ENCODE results near the gene ENTPD7. TPM values are rescaled to one million over a fixed set of nuclear protein-coding genes. Genes with fewer than 3 reads are reported as not detected.

The ENTPD7 gene
- total and polyA plus RNA-seq, 9 of the 15 experiments (the other 6 are each of a cell fraction or from before 2014, with no cell fraction given) = 1.4 to 13.9 (median 8.5) TPM

DNA sequence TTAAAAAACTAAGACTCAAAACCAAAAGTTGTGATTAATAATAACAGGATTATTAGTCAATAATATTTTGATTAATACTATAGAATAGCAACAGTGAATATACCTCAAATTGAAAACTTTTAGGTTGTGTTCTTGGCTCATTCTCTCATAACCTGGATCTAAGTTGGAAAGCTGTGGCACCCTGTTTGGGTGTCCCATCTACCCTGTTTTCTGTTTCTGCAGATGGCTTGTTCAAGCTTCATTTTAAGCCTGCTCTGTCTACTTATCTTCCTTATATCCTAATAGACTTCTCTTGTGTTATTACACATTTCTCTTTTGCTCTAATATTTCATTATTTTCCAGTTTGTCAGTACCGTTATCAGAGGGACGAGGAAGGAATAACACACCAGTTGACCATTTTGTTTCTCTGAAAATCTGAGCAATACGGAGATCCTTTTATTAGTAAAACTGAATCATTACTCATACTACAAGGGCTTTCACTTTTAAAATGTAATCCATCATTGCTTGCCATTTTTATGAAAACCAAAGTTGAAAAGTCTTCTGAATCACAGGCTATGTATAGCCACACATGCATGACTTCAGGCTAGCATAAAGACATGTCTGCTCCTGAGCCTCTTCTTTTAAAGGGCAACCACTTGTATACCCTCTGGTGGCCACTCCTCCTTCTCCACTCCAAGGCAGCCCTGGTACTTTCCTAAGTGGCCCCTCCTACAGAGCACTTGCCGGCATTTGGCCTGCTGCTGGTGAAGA, 50.3 kb downstream of the ENTPD7 start:
- no peaks in the 10 kb centered on the region for H3K27me3 ChIP-seq (ENCODE audit: control insufficient read depth in 2 of 2, insufficient read depth in 2 of 2, low read length in 2 of 2)
- in situ Hi-C loops (cut with MboI) = loop anchor here (5.0 to 25.0 kb wide), 3 partner anchors 92 to 272 kb away; partner anchors contain the start of gene GOT1
- DNase-seq (ENCODE audit: extremely low read depth in 1 of 4, low spot score in 3 of 4) (peak; percentile 8 to 30 (median 11)), FAIRE-seq (no peak), ATAC-seq (peak; percentile 87)
- intact Hi-C loops (cut with micrococcal nuclease) = loop anchor here (2.0 to 10.0 kb wide), 2 partner anchors 149 to 275 kb away; partner anchors contain the start of gene GOT1
- no peaks in the 10 kb centered on the region for H3K79me2 ChIP-seq (ENCODE audit: control insufficient read depth, insufficient read depth, low read length)
- H3K9me1 ChIP-seq (ENCODE audit: control insufficient read depth, insufficient read depth, low read length) = no peaks in the 10 kb centered on the region
- H3K4me3 ChIP-seq = no peak overlapping the region
- CTCF ChIA-PET (ENCODE audit: low intra/inter-chr PET ratio) = no interaction called here
- peak overlapping the region in 1 of 2 experiments; percentile 33; a peak in 1 of 4 replicates for H3K9ac ChIP-seq (ENCODE audit: insufficient read depth in 1 of 2, low read depth in 2 of 2, low read length in 2 of 2)
- BruUV-seq (replicated peaks) = no TSS peak
- H3K27ac ChIP-seq (ENCODE audit: extremely low read depth, low read depth, low read length) = peak overlapping the region; percentile 85
- POLR2A ChIA-PET = interaction anchor here (0.6 to 0.7 kb wide), 2 partner anchors 147 to 204 kb away, joined by 3 read pairs; no protein-coding TSS in a partner anchor
- H3K9me3 ChIP-seq (replicated peaks; ENCODE audit: control insufficient read depth, insufficient read depth, low read depth, low read length) = no peaks in the 10 kb centered on the region
- H3K4me2 ChIP-seq (ENCODE audit: insufficient read depth, low read length) = no peak overlapping the region
- H3K4me1 ChIP-seq (replicated peaks in 1 of 2; ENCODE audit: control insufficient read depth in 2 of 2, insufficient read depth in 2 of 2, low read length in 2 of 2) = peaks cover 0 to 31% of the 10 kb centered on the region in 2 experiments; a peak in 3 of 5 replicates
- WGBS (ENCODE audit: insufficient coverage, low coverage, missing lambda C conversion rate) = 34% methylated on average over 4 of the region's 4 CpGs
- peaks cover 47% of the 10 kb centered on the region; the same call in 2 of the 3 replicates for H3K36me3 ChIP-seq (ENCODE audit: control insufficient read depth, insufficient read depth, low read length)
- H4K20me1 ChIP-seq (replicated peaks; ENCODE audit: control insufficient read depth, insufficient read depth, low read length) = no peaks in the 10 kb centered on the region
- H2AFZ ChIP-seq (ENCODE audit: low read depth, low read length) = no peak overlapping the region
- TF ChIP-seq ZNF592 (IDR thresholded peaks at IDR 0.05) = peak; percentile 19; the same call in 1 of the 2 replicates
- TF ChIP-seq MEIS2 (IDR thresholded peaks at IDR 0.05; ENCODE audit: partially characterized antibody) = peak; percentile 9
- no peak for TF ChIP-seq PBX2 (CRISPR knock-in tag; IDR thresholded peaks at IDR 0.05; ENCODE audit: low read depth)
- peak; percentile 47 for TF ChIP-seq PBX2 (tag; conservative IDR thresholded peaks at IDR 0.05; ENCODE audit: low read depth)
- peak; percentile 35; the same call in 1 of the 2 replicates for TF ChIP-seq ZNF395 (CRISPR knock-in tag; IDR thresholded peaks at IDR 0.05)
- TF ChIP-seq, protein P1, sequence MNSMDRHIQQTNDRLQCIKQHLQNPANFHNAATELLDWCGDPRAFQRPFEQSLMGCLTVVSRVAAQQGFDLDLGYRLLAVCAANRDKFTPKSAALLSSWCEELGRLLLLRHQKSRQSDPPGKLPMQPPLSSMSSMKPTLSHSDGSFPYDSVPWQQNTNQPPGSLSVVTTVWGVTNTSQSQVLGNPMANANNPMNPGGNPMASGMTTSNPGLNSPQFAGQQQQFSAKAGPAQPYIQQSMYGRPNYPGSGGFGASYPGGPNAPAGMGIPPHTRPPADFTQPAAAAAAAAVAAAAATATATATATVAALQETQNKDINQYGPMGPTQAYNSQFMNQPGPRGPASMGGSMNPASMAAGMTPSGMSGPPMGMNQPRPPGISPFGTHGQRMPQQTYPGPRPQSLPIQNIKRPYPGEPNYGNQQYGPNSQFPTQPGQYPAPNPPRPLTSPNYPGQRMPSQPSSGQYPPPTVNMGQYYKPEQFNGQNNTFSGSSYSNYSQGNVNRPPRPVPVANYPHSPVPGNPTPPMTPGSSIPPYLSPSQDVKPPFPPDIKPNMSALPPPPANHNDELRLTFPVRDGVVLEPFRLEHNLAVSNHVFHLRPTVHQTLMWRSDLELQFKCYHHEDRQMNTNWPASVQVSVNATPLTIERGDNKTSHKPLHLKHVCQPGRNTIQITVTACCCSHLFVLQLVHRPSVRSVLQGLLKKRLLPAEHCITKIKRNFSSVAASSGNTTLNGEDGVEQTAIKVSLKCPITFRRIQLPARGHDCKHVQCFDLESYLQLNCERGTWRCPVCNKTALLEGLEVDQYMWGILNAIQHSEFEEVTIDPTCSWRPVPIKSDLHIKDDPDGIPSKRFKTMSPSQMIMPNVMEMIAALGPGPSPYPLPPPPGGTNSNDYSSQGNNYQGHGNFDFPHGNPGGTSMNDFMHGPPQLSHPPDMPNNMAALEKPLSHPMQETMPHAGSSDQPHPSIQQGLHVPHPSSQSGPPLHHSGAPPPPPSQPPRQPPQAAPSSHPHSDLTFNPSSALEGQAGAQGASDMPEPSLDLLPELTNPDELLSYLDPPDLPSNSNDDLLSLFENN (IDR thresholded peaks at IDR 0.05; ENCODE audit: low read depth in 2 of 2, low read length in 2 of 2) = no peak
- no peak for TF ChIP-seq NFYB (IDR thresholded peaks at IDR 0.05; ENCODE audit: extremely low read depth, insufficient read length)
